ENCODE results near the gene ITPK1.

- no peak for TF ChIP-seq ZNF565 (CRISPR knock-in tag; conservative IDR thresholded peaks at IDR 0.05; ENCODE audit: low read depth)
- TF ChIP-seq BACH2 (CRISPR knock-in tag; IDR thresholded peaks at IDR 0.05; ENCODE audit: borderline replicate concordance), result no peak
- no peak for TF ChIP-seq PPARA (CRISPR knock-in tag; IDR thresholded peaks at IDR 0.05; ENCODE audit: borderline replicate concordance)
- TF ChIP-seq CREB5 (CRISPR knock-in tag; IDR thresholded peaks at IDR 0.05; ENCODE audit: low read depth), result no peak
Measured at GRCh38 chr14:92958373-92959188, 157.1 kb downstream of the ITPK1 start.
